Measurements from ENCODE around the gene BRICD5. TPM values are rescaled to one million over a fixed set of nuclear protein-coding genes. Genes with fewer than 3 reads are reported as not detected.
"Not testable (repeated sequence)": the region's sequence is repeated elsewhere in the genome, so short reads cannot be mapped to it uniquely, and the experiment has no call there.

Gene BRICD5
- total RNA-seq (5.8 TPM), polyA plus RNA-seq (ENCODE audit: insufficient read depth in 1 of 8, insufficient read length in 8 of 8, low replicate concordance in 1 of 8) (10 to 100 TPM in 2 of 8 donors, 1 to 10 TPM in 6; 3.9 to 11.0 (median 7.6) TPM)
- long read RNA-seq, donor 1, result 0 reads
- long read RNA-seq, donor 2, result 0 reads
- long read RNA-seq, donor 3, partial matches to known transcripts, result 0 of 1 reads
- long read RNA-seq, donor 3, other reads (novel, unspliced or antisense), result 0 of 1 reads
- long read RNA-seq, donor 4, partial matches to known transcripts, result 0 of 1 reads
- long read RNA-seq, donor 4, other reads (novel, unspliced or antisense), result 0 of 1 reads
- long read RNA-seq, donor 5, partial matches to known transcripts, result 0 of 1 reads
- long read RNA-seq, donor 5, other reads (novel, unspliced or antisense), result 0 of 1 reads
- long read RNA-seq, donor 6, partial matches to known transcripts, result 0 of 2 reads
- long read RNA-seq, donor 6, other reads (novel, unspliced or antisense), result 0 of 2 reads
- long read RNA-seq, donor 7, partial matches to known transcripts, result 0 of 2 reads
- long read RNA-seq, donor 7, other reads (novel, unspliced or antisense), result 0 of 2 reads
- long read RNA-seq, donor 8, result 0 reads
- long read RNA-seq, donor 9, result 0 reads
- long read RNA-seq, donor 10, partial matches to known transcripts, result 0 of 1 reads
- long read RNA-seq, donor 10, other reads (novel, unspliced or antisense), result 0 of 1 reads
- long read RNA-seq, donor 11, result 0 reads

- Histone ChIP-seq H3K9me3 (replicated peaks; ENCODE audit: control insufficient read depth, low read depth, low read length) (no peaks in the 10 kb centered on the region), H3K4me3 (ENCODE audit: low read length) (no peak within 1 kb of the TSS), H3K27ac (ENCODE audit: low read length) (peak within 1 kb of the TSS; percentile 68), H3K36me3 (ENCODE audit: control insufficient read depth, insufficient read depth, low read length) (peaks cover 43% of the 10 kb centered on the region), H3K27me3 (ENCODE audit: control insufficient read depth, insufficient read depth, low read length) (no peaks in the 10 kb centered on the region), H3K4me1 (ENCODE audit: control insufficient read depth, insufficient read depth, low read length) (peaks cover 61% of the 10 kb centered on the region)
- WGBS (ENCODE audit: insufficient coverage), result 48% methylated on average over 16 of the region's 24 CpGs
- no peak for DNase-seq
Measured at GRCh38 chr16:2210386-2211365, at the start of gene BRICD5. TSS of gene BRICD5 (minus strand) at chr16:2210863. CDS start at chr16:2210833, 30 bp downstream.

GRCh38 chr16:2260250-2260649, 49.6 kb upstream of the BRICD5 start:
- no peak for DNase-seq
- H3K27me3 ChIP-seq (ENCODE audit: control insufficient read depth, insufficient read depth, low read length), result no peaks in the 10 kb centered on the region
- H3K27ac ChIP-seq (ENCODE audit: low read length), result no peak overlapping the region
- peaks cover 76% of the 10 kb centered on the region for H3K36me3 ChIP-seq (ENCODE audit: control insufficient read depth, insufficient read depth, low read length)
- H3K9me3 ChIP-seq (replicated peaks; ENCODE audit: control insufficient read depth, low read depth, low read length), result no peaks in the 10 kb centered on the region
- WGBS (ENCODE audit: insufficient coverage), result no CpG with 5 or more reads among the region's 8 CpGs
- no peaks in the 10 kb centered on the region for H3K4me1 ChIP-seq (ENCODE audit: control insufficient read depth, insufficient read depth, low read length)
- H3K4me3 ChIP-seq (ENCODE audit: low read length), result no peak overlapping the region

- H3K9me3 ChIP-seq (replicated peaks; ENCODE audit: control insufficient read depth, low read depth, low read length); H3K4me1 ChIP-seq (ENCODE audit: control insufficient read depth, insufficient read depth, low read length); H3K27me3 ChIP-seq (ENCODE audit: control insufficient read depth, insufficient read depth, low read length); H3K27ac ChIP-seq (ENCODE audit: low read length); DNase-seq; H3K4me3 ChIP-seq (ENCODE audit: low read length): not testable (repeated sequence)
- H3K36me3 ChIP-seq (ENCODE audit: control insufficient read depth, insufficient read depth, low read length), result peaks cover 78% of the 10 kb centered on the region
- WGBS (ENCODE audit: insufficient coverage), result 95% methylated on average over 6 of the region's 7 CpGs
Measured at GRCh38 chr16:2258530-2258929, 47.9 kb upstream of the BRICD5 start.

GRCh38 chr16:2257726-2258125, 47.1 kb upstream of the BRICD5 start:
- WGBS (ENCODE audit: insufficient coverage), result 97% methylated on average over 4 of the region's 6 CpGs
- Histone ChIP-seq H3K4me3 (ENCODE audit: low read length) (no peak overlapping the region), H3K9me3 (replicated peaks; ENCODE audit: control insufficient read depth, low read depth, low read length) (no peaks in the 10 kb centered on the region), H3K36me3 (ENCODE audit: control insufficient read depth, insufficient read depth, low read length) (peaks cover 77% of the 10 kb centered on the region), H3K4me1 (ENCODE audit: control insufficient read depth, insufficient read depth, low read length) (no peaks in the 10 kb centered on the region), H3K27me3 (ENCODE audit: control insufficient read depth, insufficient read depth, low read length) (no peaks in the 10 kb centered on the region), H3K27ac (ENCODE audit: low read length) (no peak overlapping the region)
- DNase-seq, result no peak

GRCh38 chr16:2256531-2257140, 46.0 kb upstream of the BRICD5 start:
- DNase-seq, result no peak
- no peak overlapping the region for H3K4me3 ChIP-seq (ENCODE audit: low read length)
- 76% methylated on average over 8 of the region's 12 CpGs for WGBS (ENCODE audit: insufficient coverage)
- peaks cover 7% of the 10 kb centered on the region for H3K4me1 ChIP-seq (ENCODE audit: control insufficient read depth, insufficient read depth, low read length)
- no peaks in the 10 kb centered on the region for H3K27me3 ChIP-seq (ENCODE audit: control insufficient read depth, insufficient read depth, low read length)
- no peak overlapping the region for H3K27ac ChIP-seq (ENCODE audit: low read length)
- H3K36me3 ChIP-seq (ENCODE audit: control insufficient read depth, insufficient read depth, low read length), result peaks cover 69% of the 10 kb centered on the region
- no peaks in the 10 kb centered on the region for H3K9me3 ChIP-seq (replicated peaks; ENCODE audit: control insufficient read depth, low read depth, low read length)

- Histone ChIP-seq H3K27me3 (ENCODE audit: control insufficient read depth, insufficient read depth, low read length) (no peaks in the 10 kb centered on the region), H3K36me3 (ENCODE audit: control insufficient read depth, insufficient read depth, low read length) (peaks cover 59% of the 10 kb centered on the region), H3K9me3 (replicated peaks; ENCODE audit: control insufficient read depth, low read depth, low read length) (no peaks in the 10 kb centered on the region), H3K4me1 (ENCODE audit: control insufficient read depth, insufficient read depth, low read length) (peaks cover 16% of the 10 kb centered on the region), H3K27ac (ENCODE audit: low read length) (no peak overlapping the region), H3K4me3 (ENCODE audit: low read length) (no peak overlapping the region)
- DNase-seq, result no peak
- WGBS (ENCODE audit: insufficient coverage), result 84% methylated on average over 8 of the region's 11 CpGs
Measured at GRCh38 chr16:2253293-2253692, 42.6 kb upstream of the BRICD5 start.

- peaks cover 16% of the 10 kb centered on the region for H3K4me1 ChIP-seq (ENCODE audit: control insufficient read depth, insufficient read depth, low read length)
- H3K27me3 ChIP-seq (ENCODE audit: control insufficient read depth, insufficient read depth, low read length), result no peaks in the 10 kb centered on the region
- no peak overlapping the region for H3K4me3 ChIP-seq (ENCODE audit: low read length)
- no peaks in the 10 kb centered on the region for H3K9me3 ChIP-seq (replicated peaks; ENCODE audit: control insufficient read depth, low read depth, low read length)
- no peak for DNase-seq
- H3K27ac ChIP-seq (ENCODE audit: low read length), result no peak overlapping the region
- H3K36me3 ChIP-seq (ENCODE audit: control insufficient read depth, insufficient read depth, low read length), result peaks cover 56% of the 10 kb centered on the region
- no CpG with 5 or more reads among the region's 7 CpGs for whole genome bisulfite sequencing (ENCODE audit: insufficient coverage)
Measured at GRCh38 chr16:2252806-2253148, 42.1 kb upstream of the BRICD5 start.

- DNase-seq, result peak; percentile 97
- H3K27me3 ChIP-seq (ENCODE audit: control insufficient read depth, insufficient read depth, low read length), result no peaks in the 10 kb centered on the region
- no peaks in the 10 kb centered on the region for H3K9me3 ChIP-seq (replicated peaks; ENCODE audit: control insufficient read depth, low read depth, low read length)
- H3K4me1 ChIP-seq (ENCODE audit: control insufficient read depth, insufficient read depth, low read length), result peaks cover 16% of the 10 kb centered on the region
- H3K36me3 ChIP-seq (ENCODE audit: control insufficient read depth, insufficient read depth, low read length), result peaks cover 55% of the 10 kb centered on the region
- peak within 1 kb of the TSS; percentile 68 for H3K4me3 ChIP-seq (ENCODE audit: low read length)
- H3K27ac ChIP-seq (ENCODE audit: low read length), result peak within 1 kb of the TSS; percentile 81
- 2% methylated on average over 85 of the region's 88 CpGs for WGBS (ENCODE audit: insufficient coverage)
Measured at GRCh38 chr16:2251296-2252111, 40.8 kb upstream of the BRICD5 start, which contains the start of gene ECI1. TSS of gene ECI1 (minus strand) at chr16:2251587. CDS start at chr16:2251566, 21 bp downstream.

Data from muscle of leg (tissue), 16 donors.